Cardiac muscle cell (in vitro differentiated cells and primary cell): ENCODE measurements around the gene MPC1. TPM values are rescaled to one million over a fixed set of nuclear protein-coding genes. Genes with fewer than 3 reads are reported as not detected.
"Not testable (repeated sequence)": the region's sequence is repeated elsewhere in the genome, so short reads cannot be mapped to it uniquely, and the experiment has no call there.

Experiments used
- DNase-seq, 2 donors: peaks; one replicate each; pipeline versions ENCODE4 v3.0.0 to v3.0.0-alpha.2; 2010 to 2017; ENCODE audit warnings: low read depth in 1 of 2, low spot score in 1 of 2
- H3K27ac ChIP-seq: fragments of 200-600 bp; sonication (generic); 2 replicates; pipeline ENCODE4 v1.5.1; 2016
- H3K27me3 ChIP-seq: fragments of 200-600 bp; sonication (generic); 2 replicates; pipeline ENCODE4 v1.6.0; 2016; ENCODE audit warnings: control low read depth
- H3K36me3 ChIP-seq: fragments of 200-600 bp; sonication (generic); 2 replicates; pipeline ENCODE4 v1.5.1; 2016; ENCODE audit warnings: control low read depth
- H3K4me1 ChIP-seq: fragments of 200-600 bp; sonication (generic); 2 replicates; pipeline ENCODE4 v1.8.1; 2017; ENCODE audit warnings: low read depth, mild to moderate bottlenecking, mixed run types
- H3K4me3 ChIP-seq: fragments of 200-600 bp; sonication (generic); 2 replicates; pipeline ENCODE4 v1.5.1; 2016; ENCODE audit warnings: mild to moderate bottlenecking
- H3K9me3 ChIP-seq: fragments of 200-600 bp; sonication (generic); 2 replicates; pipeline ENCODE4 v1.5.1; 2017; ENCODE audit warnings: low read depth, mild to moderate bottlenecking, control low read depth
- CTCF ChIP-seq: IDR thresholded peaks from 2 replicates; pipeline ENCODE4 v1.5.1; 2012; ENCODE audit warnings: low read depth, mild to moderate bottlenecking, low read length
- polyA plus RNA-seq: library from polyadenylated mRNA; unstranded; fragments of >200 nt; fragmentation: Nextera tagmentation; extraction: Ambion mirVana; gene quantifications from 2 replicates; pipeline ENCODE4 v1.2.1, GENCODE V29; 2016
- total RNA-seq: library from RNA; depleted of rRNA; stranded (reverse); fragments of >200 nt; gene quantifications from 2 replicates; pipeline ENCODE4 v1.2.3, GENCODE V29; 2016

The MPC1 gene
- total and polyA plus RNA-seq, 2 experiments from 2014 or later = 28.5 to 122 TPM

GRCh38 chr6:166386111-166386510 is 3.4 kb upstream of the MPC1 start:
- no peaks in the 10 kb centered on the region for H3K27me3 ChIP-seq
- no peak for DNase-seq
- no peak for TF ChIP-seq CTCF
- H3K9me3 ChIP-seq = no peaks in the 10 kb centered on the region
- no peak overlapping the region for H3K4me3 ChIP-seq
- no peaks in the 10 kb centered on the region for H3K4me1 ChIP-seq
- H3K36me3 ChIP-seq = no peaks in the 10 kb centered on the region
- no peak overlapping the region for H3K27ac ChIP-seq

GRCh38 chr6:166383802-166384363 is 1.1 kb upstream of the MPC1 start:
- not testable (repeated sequence) for H3K4me1 ChIP-seq, H3K36me3 ChIP-seq, H3K9me3 ChIP-seq, DNase-seq, H3K27me3 ChIP-seq
- Histone ChIP-seq H3K27ac (peak overlapping the region; percentile 92), H3K4me3 (peak overlapping the region; percentile 67)

- no peaks in the 10 kb centered on the region for H3K4me1 ChIP-seq
- TF ChIP-seq CTCF = no peak
- H3K27me3 ChIP-seq = no peaks in the 10 kb centered on the region
- H3K36me3 ChIP-seq = no peaks in the 10 kb centered on the region
- H3K27ac ChIP-seq = peak overlapping the region; percentile 78
- no peaks in the 10 kb centered on the region for H3K9me3 ChIP-seq
- no peak for DNase-seq
- H3K4me3 ChIP-seq = peak overlapping the region; percentile 67
Measured at GRCh38 chr6:166382500-166382932, 224 bp downstream of the MPC1 start.

- DNase-seq = peak; percentile 54 to 73
- H3K27ac ChIP-seq = peak overlapping the region; percentile 78
Measured at GRCh38 chr6:166381733-166382499, 824 bp downstream of the MPC1 start.

GRCh38 chr6:166381381-166381732 is 1.4 kb downstream of the MPC1 start:
- H3K27me3 ChIP-seq = no peaks in the 10 kb centered on the region
- H3K36me3 ChIP-seq = no peaks in the 10 kb centered on the region
- no peaks in the 10 kb centered on the region for H3K4me1 ChIP-seq
- TF ChIP-seq CTCF = no peak
- H3K4me3 ChIP-seq = peak overlapping the region; percentile 67
- H3K9me3 ChIP-seq = no peaks in the 10 kb centered on the region
- DNase-seq = no peak
- no peak overlapping the region for H3K27ac ChIP-seq

More at GRCh38 chr6:166381733-166382499, 824 bp downstream of the MPC1 start:
- H3K9me3 ChIP-seq = no peaks in the 10 kb centered on the region
- peak; percentile 71 for TF ChIP-seq CTCF
- no peaks in the 10 kb centered on the region for H3K27me3 ChIP-seq
- no peaks in the 10 kb centered on the region for H3K4me1 ChIP-seq
- peak overlapping the region; percentile 67 for H3K4me3 ChIP-seq
- no peaks in the 10 kb centered on the region for H3K36me3 ChIP-seq

- no peak for TF ChIP-seq CTCF
- no peak for DNase-seq
- Histone ChIP-seq H3K4me1 (no peaks in the 10 kb centered on the region), H3K27ac (no peak overlapping the region), H3K27me3 (no peaks in the 10 kb centered on the region), H3K4me3 (no peak overlapping the region), H3K9me3 (no peaks in the 10 kb centered on the region), H3K36me3 (no peaks in the 10 kb centered on the region)
Measured at GRCh38 chr6:166379800-166380199, 2.9 kb downstream of the MPC1 start.
